PC-9 (cell line): ENCODE data around the gene PLXNA3. TPM values are rescaled to one million over a fixed set of nuclear protein-coding genes. Genes with fewer than 3 reads are reported as not detected.

ENCODE experiments used
- BruUV-seq: library from RNA; stranded (reverse); fragments of 400-500 nt; replicated peaks from 2 replicates; lab custom pipeline; 2021; lab: Mats Ljungman, UMichigan
- CTCF ChIA-PET: fragments of 300-600 bp; sonication (Branson Sonifier 250); formaldehyde crosslinking; loops from one replicate; lab custom pipeline; 2022; ENCODE audit warnings: antibody characterized with exemption; lab: Charles Lee
- POLR2A ChIA-PET: fragments of 300-600 bp; sonication (Branson Sonifier 250); formaldehyde crosslinking; loops from one replicate; lab custom pipeline; 2022; ENCODE audit warnings: antibody characterized with exemption; ENCODE audit not compliant: unreplicated experiment; lab: Charles Lee
- DNase-seq, 2 experiments: peaks; one replicate each; pipeline versions ENCODE4 v3.0.0 to v3.0.0-alpha.2; 2015 to 2022; ENCODE audit warnings: mixed read lengths in 1 of 2
- H2AFZ ChIP-seq: fragments of 200-600 bp; sonication (generic); 2 replicates; pipeline ENCODE4 v1.8.1; 2017; ENCODE audit warnings: antibody characterized with exemption
- H3F3A ChIP-seq: fragments of 200-600 bp; sonication (generic); 2 replicates; pipeline ENCODE4 v1.8.1; 2017; ENCODE audit warnings: antibody characterized with exemption, mild to moderate bottlenecking, low read depth; ENCODE audit not compliant: insufficient read depth
- H3K27ac ChIP-seq: fragments of 200-600 bp; sonication (generic); 2 replicates; pipeline ENCODE4 v1.6.1; 2016; ENCODE audit warnings: mixed run types
- H3K27me3 ChIP-seq: fragments of 200-600 bp; sonication (generic); 2 replicates; pipeline ENCODE4 v1.6.1; 2016; ENCODE audit warnings: low read depth, mixed run types; ENCODE audit not compliant: insufficient read depth
- H3K36me3 ChIP-seq: fragments of 200-600 bp; sonication (generic); 2 replicates; pipeline ENCODE4 v1.6.1; 2016; ENCODE audit warnings: low read depth, mixed run types
- H3K4me1 ChIP-seq: fragments of 200-600 bp; sonication (generic); replicated peaks from 2 replicates; pipeline ENCODE4 v1.6.1; 2016; ENCODE audit warnings: mixed run types; ENCODE audit not compliant: insufficient read depth
- H3K4me2 ChIP-seq: fragments of 200-600 bp; sonication (generic); 2 replicates; pipeline ENCODE4 v1.6.1; 2017; ENCODE audit warnings: mixed run types
- H3K4me3 ChIP-seq: fragments of 200-600 bp; sonication (generic); 2 replicates; pipeline ENCODE4 v1.6.1; 2016; ENCODE audit warnings: mixed run types
- H3K79me2 ChIP-seq: fragments of 200-600 bp; sonication (generic); 2 replicates; pipeline ENCODE4 v1.6.1; 2017; ENCODE audit warnings: low read depth, mixed run types
- H3K9me2 ChIP-seq: fragments of 200-600 bp; sonication (generic); 2 replicates; pipeline ENCODE4 v1.8.1; 2017; ENCODE audit warnings: mild to moderate bottlenecking; ENCODE audit not compliant: insufficient read depth
- H3K9me3 ChIP-seq: fragments of 200-600 bp; sonication (generic); 2 replicates; pipeline ENCODE4 v1.8.1; 2016; ENCODE audit warnings: low read depth; ENCODE audit not compliant: insufficient read depth
- H4K20me1 ChIP-seq: fragments of 200-600 bp; sonication (generic); 2 replicates; pipeline ENCODE4 v1.8.1; 2017; ENCODE audit not compliant: insufficient read depth
- CTCF ChIP-seq: fragments of 200-600 bp; sonication (generic); conservative IDR thresholded peaks from 2 replicates; pipeline ENCODE4 v1.6.1; 2017; ENCODE audit warnings: mixed run types, antibody characterized with exemption, mild to moderate bottlenecking, moderate library complexity
- EZH2 ChIP-seq: fragments of 200-600 bp; sonication (generic); IDR thresholded peaks from 2 replicates; pipeline ENCODE4 v1.8.0; 2017; ENCODE audit warnings: antibody characterized with exemption, low read depth
- intact Hi-C: fragments of 100-400 bp; cut with micrococcal nuclease; formaldehyde crosslinking; loops from one replicate; pipeline ENCODE4 v1.10.0; 2022; ENCODE audit not compliant: unreplicated experiment
- total RNA-seq: library from RNA; stranded (reverse); gene quantifications from 2 replicates; pipeline ENCODE4 v1.2.3, GENCODE V29; 2021

Gene PLXNA3
- total RNA-seq, 1 experiment from 2014 or later, result 124 TPM

- ChIA-PET CTCF (interaction anchor here (0.6 to 1.2 kb wide), 2 partner anchors 11 to 183 kb away, joined by 5 to 6 read pairs; partner anchors contain the start of gene RPL10), POLR2A (interaction anchor here (0.5 to 0.9 kb wide), 4 partner anchors 10 to 353 kb away, joined by 3 to 9 read pairs (median 5); partner anchors contain the start of gene DKC1)
- H3K9me2 ChIP-seq, result no peaks in the 10 kb centered on the region
- H3K9me3 ChIP-seq, result no peaks in the 10 kb centered on the region
- peak within 1 kb of the TSS; percentile 59 for H3K4me3 ChIP-seq
- H4K20me1 ChIP-seq, result no peaks in the 10 kb centered on the region
- TSS peak; percentile 27 for BruUV-seq
- H2AFZ ChIP-seq, result peak within 1 kb of the TSS; percentile 62; the same call in 1 of the 2 replicates
- H3K4me2 ChIP-seq, result peak within 1 kb of the TSS; percentile 94
- peaks cover 19% of the 10 kb centered on the region for H3K4me1 ChIP-seq
- no peaks in the 10 kb centered on the region for H3K27me3 ChIP-seq
- intact Hi-C loops, result loop anchor here (1.0 to 2.0 kb wide), 3 partner anchors 38 to 81 kb away; partner anchors contain the start of genes PLXNA3 and SLC10A3
- no peak for TF ChIP-seq CTCF
- TF ChIP-seq EZH2, result no peak
- DNase-seq, result peak; percentile 84 to 98
- 0 out of 2 replicates have a peak, but pooled peaks cover 4% of the 10 kb centered on the region for H3K79me2 ChIP-seq
- H3K27ac ChIP-seq, result peak within 1 kb of the TSS; percentile 83
- peaks cover 8% of the 10 kb centered on the region; the same call in 1 of the 2 replicates for H3F3A ChIP-seq
- H3K36me3 ChIP-seq, result no peaks in the 10 kb centered on the region
Observed at GRCh38 chrX:154409222-154409871, 48.7 kb upstream of the PLXNA3 start, which contains the start of gene DNASE1L1. Gene DNASE1L1 (minus strand): TSS chrX:154409254. CDS start chrX:154405568, 3,686 bp downstream.

GRCh38 chrX:154411981-154412340 is 46.1 kb upstream of the PLXNA3 start:
- Histone ChIP-seq H4K20me1 (no peaks in the 10 kb centered on the region), H3F3A (peaks cover 8% of the 10 kb centered on the region; the same call in 1 of the 2 replicates), H3K79me2 (0 out of 2 replicates have a peak, but pooled peaks cover 4% of the 10 kb centered on the region), H3K9me2 (no peaks in the 10 kb centered on the region), H3K9me3 (no peaks in the 10 kb centered on the region), H3K27me3 (no peaks in the 10 kb centered on the region), H3K4me2 (peak overlapping the region; percentile 79), H3K4me3 (peak overlapping the region; percentile 77), H3K36me3 (no peaks in the 10 kb centered on the region), H2AFZ (peak overlapping the region; percentile 87), H3K27ac (peak overlapping the region; percentile 32; the same call in 1 of the 2 replicates), H3K4me1 (peaks cover 19% of the 10 kb centered on the region)
- intact Hi-C loops, result no loop called here
- peak in 1 of 2 experiments; percentile 58 for DNase-seq
- CTCF ChIA-PET, result no interaction called here
- no peak for TF ChIP-seq EZH2
- no peak for TF ChIP-seq CTCF
- POLR2A ChIA-PET, result interaction anchor here (0.6 to 1.0 kb wide), 6 partner anchors 12 to 63 kb away, joined by 3 to 14 read pairs (median 4); no protein-coding TSS in a partner anchor
- no TSS peak for BruUV-seq

GRCh38 chrX:154412468-154412867 is 45.6 kb upstream of the PLXNA3 start:
- CTCF ChIA-PET, result no interaction called here
- DNase-seq, result no peak
- Histone ChIP-seq H3K27me3 (no peaks in the 10 kb centered on the region), H4K20me1 (no peaks in the 10 kb centered on the region), H3K4me3 (peak overlapping the region; percentile 77), H3K4me1 (peaks cover 19% of the 10 kb centered on the region), H3K4me2 (peak overlapping the region; percentile 79), H3K9me2 (no peaks in the 10 kb centered on the region), H3F3A (peaks cover 8% of the 10 kb centered on the region; the same call in 1 of the 2 replicates), H3K27ac (0 out of 2 replicates have a peak overlapping the region, but pooled peaks have one; percentile 29), H3K36me3 (no peaks in the 10 kb centered on the region), H3K79me2 (0 out of 2 replicates have a peak, but pooled peaks cover 4% of the 10 kb centered on the region), H2AFZ (peak overlapping the region; percentile 87), H3K9me3 (no peaks in the 10 kb centered on the region)
- TF ChIP-seq CTCF (no peak), EZH2 (no peak)
- POLR2A ChIA-PET, result interaction anchor here (0.7 to 1.0 kb wide), 4 partner anchors 43 to 63 kb away, joined by 3 to 14 read pairs (median 4); no protein-coding TSS in a partner anchor
- TSS peak; percentile 29 for BruUV-seq
- intact Hi-C loops, result no loop called here
